G401 (cell line): ENCODE measurements around the gene G0S2. TPM values are rescaled to one million over a fixed set of nuclear protein-coding genes. Genes with fewer than 3 reads are reported as not detected.
"Not testable (repeated sequence)": the region's sequence is repeated elsewhere in the genome, so short reads cannot be mapped to it uniquely, and the experiment has no call there.

Experiments used
- DNase-seq: peaks from one replicate; pipeline ENCODE4 v3.0.0-alpha.2; 2015; ENCODE audit warnings: low spot score
- in situ Hi-C: cut with HindIII; loops from 2 replicates; pipeline ENCODE4 v1.10.0; 2016; ENCODE audit warnings: low sequenced_read_pairs, mixed read lengths
- total RNA-seq: library from RNA; depleted of rRNA; stranded (reverse); fragments of >200 nt; shearing (Covaris generic); gene quantifications from 2 replicates; pipeline ENCODE4 v1.2.3, GENCODE V29; 2014

Gene G0S2
- total RNA-seq, 1 experiment from 2014 or later, result not detected

GRCh38 chr1:209672705-209673630 lies 2.2 kb upstream of the G0S2 start:
- DNase-seq, result no peak
- in situ Hi-C loops, result no loop called here

- in situ Hi-C loops, result no loop called here
- DNase-seq, result no peak
Observed at GRCh38 chr1:209673631-209674417, 1.4 kb upstream of the G0S2 start.

- in situ Hi-C loops, result no loop called here
- DNase-seq, result peak; percentile 67
Observed at GRCh38 chr1:209675565-209676154, 448 bp downstream of the G0S2 start.

- no peak for DNase-seq
- in situ Hi-C loops, result no loop called here
Observed at GRCh38 chr1:209678981-209679539, 3.8 kb downstream of the G0S2 start.

- in situ Hi-C loops, result no loop called here
- DNase-seq, result no peak
Observed at GRCh38 chr1:209685821-209686220, 10.6 kb downstream of the G0S2 start.

GRCh38 chr1:209686322-209686721 lies 11.1 kb downstream of the G0S2 start:
- in situ Hi-C loops, result no loop called here
- DNase-seq, result no peak

GRCh38 chr1:209688746-209689234 lies 13.6 kb downstream of the G0S2 start:
- in situ Hi-C loops, result no loop called here
- no peak for DNase-seq

GRCh38 chr1:209689477-209689876 lies 14.3 kb downstream of the G0S2 start:
- in situ Hi-C loops, result no loop called here
- DNase-seq, result no peak

- no peak for DNase-seq
- in situ Hi-C loops, result no loop called here
Observed at GRCh38 chr1:209691237-209691636, 16.0 kb downstream of the G0S2 start.

- in situ Hi-C loops, result no loop called here
- no peak for DNase-seq
Observed at GRCh38 chr1:209692296-209692695, 17.1 kb downstream of the G0S2 start.

GRCh38 chr1:209692745-209693504 lies 17.7 kb downstream of the G0S2 start:
- in situ Hi-C loops, result no loop called here
- peak; percentile 82 for DNase-seq

- no peak for DNase-seq
- in situ Hi-C loops, result no loop called here
Observed at GRCh38 chr1:209696673-209697072, 21.5 kb downstream of the G0S2 start.

- in situ Hi-C loops, result no loop called here
Observed at GRCh38 chr1:209697126-209697525, 21.9 kb downstream of the G0S2 start.

GRCh38 chr1:209700686-209701085 lies 25.5 kb downstream of the G0S2 start:
- DNase-seq, in situ Hi-C loops: not testable (repeated sequence)

More at GRCh38 chr1:209697126-209697525, 21.9 kb downstream of the G0S2 start:
- no peak for DNase-seq

GRCh38 chr1:209702832-209703231 lies 27.6 kb downstream of the G0S2 start:
- in situ Hi-C loops, result no loop called here
- DNase-seq, result no peak

- in situ Hi-C loops, result no loop called here
- no peak for DNase-seq
Observed at GRCh38 chr1:209703834-209704504, 28.8 kb downstream of the G0S2 start.

- in situ Hi-C loops, result no loop called here
Observed at GRCh38 chr1:209704584-209704983, 29.4 kb downstream of the G0S2 start, which contains the start of gene HSD11B1. Gene HSD11B1, plus strand, starts transcription at chr1:209704846. Its CDS starts 97 bp downstream, at chr1:209704943.

GRCh38 chr1:209705033-209705598 lies 29.9 kb downstream of the G0S2 start:
- in situ Hi-C loops, result no loop called here
- no peak for DNase-seq

More at GRCh38 chr1:209704584-209704983, 29.4 kb downstream of the G0S2 start, which contains the start of gene HSD11B1:
- peak; percentile 77 for DNase-seq
